HEK293 (cell line): Measurements from ENCODE around the gene ZNF513.

ENCODE experiments used
- BCL11B ChIP-seq: fragments of 450-650 bp; formaldehyde crosslinking; IDR thresholded peaks from 2 replicates; pipeline ENCODE4 v1.5.1; 2016; ENCODE audit warnings: low read depth, missing biosample characterization, missing genetic modification characterization
- ELK4 ChIP-seq: IDR thresholded peaks from 2 replicates; pipeline ENCODE4 v1.6.1; 2011; ENCODE audit warnings: mild to moderate bottlenecking, low read depth, low read length, borderline replicate concordance
- HOXC10 ChIP-seq: sonication (generic); formaldehyde crosslinking; IDR thresholded peaks from 2 replicates; pipeline ENCODE4 v1.8.1; 2023; ENCODE audit warnings: mild to moderate bottlenecking, missing genetic modification reagents
- IKZF3 ChIP-seq: fragments of 450-650 bp; IDR thresholded peaks from 2 replicates; pipeline ENCODE4 v1.5.0; 2018; ENCODE audit warnings: missing biosample characterization, mild to moderate bottlenecking, missing genetic modification characterization, moderate library complexity
- KLF7 ChIP-seq: fragments of 450-650 bp; formaldehyde crosslinking; IDR thresholded peaks from 2 replicates; pipeline ENCODE4 v1.5.1; 2016; ENCODE audit warnings: missing biosample characterization, missing genetic modification characterization, borderline replicate concordance
- PRDM1 ChIP-seq: fragments of 450-650 bp; formaldehyde crosslinking; IDR thresholded peaks from 2 replicates; pipeline ENCODE4; 2016; ENCODE audit warnings: missing biosample characterization, missing genetic modification characterization
- SP3 ChIP-seq: fragments of 450-650 bp; formaldehyde crosslinking; IDR thresholded peaks from 2 replicates; pipeline ENCODE4 v1.5.1; 2016; ENCODE audit warnings: missing biosample characterization, missing genetic modification characterization
- YY2 ChIP-seq: fragments of 450-650 bp; formaldehyde crosslinking; IDR thresholded peaks from 2 replicates; pipeline ENCODE4 v1.5.1; 2016; ENCODE audit warnings: missing biosample characterization, missing genetic modification characterization
- ZBTB17 ChIP-seq: fragments of 450-650 bp; formaldehyde crosslinking; IDR thresholded peaks from 2 replicates; pipeline ENCODE4 v1.5.1; 2016; ENCODE audit warnings: missing biosample characterization, missing genetic modification characterization
- ZEB2 ChIP-seq: fragments of 450-650 bp; formaldehyde crosslinking; IDR thresholded peaks from 2 replicates; pipeline ENCODE4 v1.5.1; 2016; ENCODE audit warnings: missing biosample characterization, missing genetic modification characterization
- ZNF10 ChIP-seq: fragments of 450-650 bp; formaldehyde crosslinking; IDR thresholded peaks from 2 replicates; pipeline ENCODE4 v1.5.1; 2017; ENCODE audit warnings: missing biosample characterization, missing genetic modification characterization
- ZNF112 ChIP-seq: fragments of 450-650 bp; formaldehyde crosslinking; IDR thresholded peaks from 2 replicates; pipeline ENCODE4 v1.5.0; 2017; ENCODE audit warnings: missing biosample characterization, missing genetic modification characterization
- ZNF221 ChIP-seq: fragments of 450-650 bp; formaldehyde crosslinking; IDR thresholded peaks from 2 replicates; pipeline ENCODE4 v1.5.1; 2017; ENCODE audit warnings: missing biosample characterization, missing genetic modification characterization, borderline replicate concordance
- ZNF280C ChIP-seq: fragments of 450-650 bp; formaldehyde crosslinking; IDR thresholded peaks from 2 replicates; pipeline ENCODE4 v1.5.1; 2016; ENCODE audit warnings: missing biosample characterization, missing genetic modification characterization
- ZNF292 ChIP-seq: fragments of 450-650 bp; formaldehyde crosslinking; IDR thresholded peaks from 2 replicates; pipeline ENCODE4 v1.5.1; 2016; ENCODE audit warnings: low read depth, missing biosample characterization, missing genetic modification characterization, borderline replicate concordance
- ZNF37A ChIP-seq: fragments of 450-650 bp; IDR thresholded peaks from 2 replicates; pipeline ENCODE4 v1.5.1; 2018; ENCODE audit warnings: missing biosample characterization, missing genetic modification characterization
- ZNF473 ChIP-seq: fragments of 450-650 bp; formaldehyde crosslinking; IDR thresholded peaks from 2 replicates; pipeline ENCODE4 v1.5.1; 2017; ENCODE audit warnings: missing biosample characterization, missing genetic modification characterization
- ZNF624 ChIP-seq: fragments of 450-650 bp; formaldehyde crosslinking; IDR thresholded peaks from 2 replicates; pipeline ENCODE4 v1.5.1; 2017; ENCODE audit warnings: missing biosample characterization, missing genetic modification characterization
- ZNF626 ChIP-seq: fragments of 450-650 bp; sonication (Bioruptor Pico); formaldehyde crosslinking; IDR thresholded peaks from 2 replicates; pipeline ENCODE4 v1.5.1; 2018; ENCODE audit warnings: missing biosample characterization, missing genetic modification characterization, inconsistent platforms
- ZNF629 ChIP-seq: fragments of 450-650 bp; formaldehyde crosslinking; IDR thresholded peaks from 2 replicates; pipeline ENCODE4 v1.5.1; 2017; ENCODE audit warnings: missing biosample characterization, missing genetic modification characterization
- ZNF677 ChIP-seq: fragments of 450-650 bp; IDR thresholded peaks from 2 replicates; pipeline ENCODE4 v1.5.0; 2018; ENCODE audit warnings: missing biosample characterization, mild to moderate bottlenecking, missing genetic modification characterization, moderate library complexity
- TF ChIP-seq, protein P1 (sequence below): fragments of 450-650 bp; formaldehyde crosslinking; IDR thresholded peaks from 2 replicates; pipeline ENCODE4 v1.5.1; 2017; ENCODE audit warnings: missing biosample characterization, mild to moderate bottlenecking, missing genetic modification characterization, moderate library complexity
- TF ChIP-seq, protein P2 (sequence below): fragments of 450-650 bp; formaldehyde crosslinking; IDR thresholded peaks from 2 replicates; pipeline ENCODE4 v1.5.1; 2016; ENCODE audit warnings: missing biosample characterization, missing genetic modification characterization, borderline replicate concordance
- TF ChIP-seq, protein P3 (sequence below): fragments of 450-650 bp; formaldehyde crosslinking; IDR thresholded peaks from 2 replicates; pipeline ENCODE4 v1.5.1; 2016; ENCODE audit warnings: missing biosample characterization, missing genetic modification characterization, borderline replicate concordance

The ZNF513 gene

DNA sequence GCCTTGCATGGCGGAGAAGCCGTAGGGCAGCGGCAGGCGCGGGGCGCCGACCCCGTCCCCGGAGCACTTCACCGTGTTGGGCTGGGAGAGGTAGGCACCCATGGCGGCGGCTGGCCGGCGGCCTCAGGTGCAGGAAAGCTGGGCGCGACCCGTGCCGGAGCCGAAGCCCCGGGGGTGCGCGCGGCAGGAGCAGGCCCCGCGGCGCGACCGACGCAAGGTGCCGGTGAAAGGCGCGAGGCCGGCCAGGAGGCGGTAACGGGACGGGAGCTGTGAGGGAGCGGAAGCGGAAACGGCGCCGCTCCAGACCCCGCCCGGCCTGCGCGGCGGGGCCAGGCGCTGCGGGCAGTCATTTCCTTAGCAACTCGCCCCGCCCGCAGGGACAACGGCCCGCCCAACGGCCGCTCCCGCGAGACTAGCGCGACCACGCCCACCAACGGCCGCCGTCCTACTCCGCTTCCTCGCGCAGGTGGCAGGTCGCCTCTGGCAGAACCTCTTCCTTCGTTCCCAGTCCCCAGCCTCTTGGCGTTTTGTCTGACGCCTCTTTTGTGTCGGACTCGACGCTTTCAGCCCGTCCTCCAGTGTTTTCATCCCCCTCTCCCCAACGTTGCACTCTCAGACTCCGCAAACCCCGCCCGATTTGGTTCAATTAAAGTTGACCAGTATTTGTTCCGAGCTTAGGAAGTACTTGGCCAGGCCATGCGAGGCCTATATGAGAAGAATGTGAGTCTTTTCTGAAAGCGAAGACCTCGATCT is 29.0 kb upstream of the ZNF513 start, which contains the start of gene PPM1G (continued):
- TF ChIP-seq, protein P1, sequence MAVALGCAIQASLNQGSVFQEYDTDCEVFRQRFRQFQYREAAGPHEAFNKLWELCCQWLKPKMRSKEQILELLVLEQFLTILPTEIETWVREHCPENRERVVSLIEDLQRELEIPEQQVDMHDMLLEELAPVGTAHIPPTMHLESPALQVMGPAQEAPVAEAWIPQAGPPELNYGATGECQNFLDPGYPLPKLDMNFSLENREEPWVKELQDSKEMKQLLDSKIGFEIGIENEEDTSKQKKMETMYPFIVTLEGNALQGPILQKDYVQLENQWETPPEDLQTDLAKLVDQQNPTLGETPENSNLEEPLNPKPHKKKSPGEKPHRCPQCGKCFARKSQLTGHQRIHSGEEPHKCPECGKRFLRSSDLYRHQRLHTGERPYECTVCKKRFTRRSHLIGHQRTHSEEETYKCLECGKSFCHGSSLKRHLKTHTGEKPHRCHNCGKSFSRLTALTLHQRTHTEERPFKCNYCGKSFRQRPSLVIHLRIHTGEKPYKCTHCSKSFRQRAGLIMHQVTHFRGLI (tag by site-specific recombination) = no peak
- TF ChIP-seq ZNF624 (tag by site-specific recombination) (no peak), ZNF221 (no peak), ZNF626 (tag by site-specific recombination) (no peak), HOXC10 (no peak), ZNF629 (peak; percentile 45), ZNF292 (tag by site-specific recombination) (no peak), YY2 (tag by site-specific recombination) (0 out of 2 replicates have a peak, but pooled peaks have one; percentile 60), ZNF112 (tag by site-specific recombination) (no peak), KLF7 (tag by site-specific recombination) (no peak), ZNF677 (tag by site-specific recombination) (no peak), SP3 (peak; percentile 95), IKZF3 (no peak), BCL11B (no peak), ZNF280C (no peak), ZNF473 (tag by site-specific recombination) (no peak), ZEB2 (tag by site-specific recombination) (no peak), ZNF10 (tag by site-specific recombination) (peak; percentile 30; the same call in 1 of the 2 replicates), ELK4 (no peak), ZBTB17 (tag by site-specific recombination) (peak; percentile 81), ZNF37A (tag by site-specific recombination) (no peak), PRDM1 (tag by site-specific recombination) (no peak)
- TF ChIP-seq, protein P2, sequence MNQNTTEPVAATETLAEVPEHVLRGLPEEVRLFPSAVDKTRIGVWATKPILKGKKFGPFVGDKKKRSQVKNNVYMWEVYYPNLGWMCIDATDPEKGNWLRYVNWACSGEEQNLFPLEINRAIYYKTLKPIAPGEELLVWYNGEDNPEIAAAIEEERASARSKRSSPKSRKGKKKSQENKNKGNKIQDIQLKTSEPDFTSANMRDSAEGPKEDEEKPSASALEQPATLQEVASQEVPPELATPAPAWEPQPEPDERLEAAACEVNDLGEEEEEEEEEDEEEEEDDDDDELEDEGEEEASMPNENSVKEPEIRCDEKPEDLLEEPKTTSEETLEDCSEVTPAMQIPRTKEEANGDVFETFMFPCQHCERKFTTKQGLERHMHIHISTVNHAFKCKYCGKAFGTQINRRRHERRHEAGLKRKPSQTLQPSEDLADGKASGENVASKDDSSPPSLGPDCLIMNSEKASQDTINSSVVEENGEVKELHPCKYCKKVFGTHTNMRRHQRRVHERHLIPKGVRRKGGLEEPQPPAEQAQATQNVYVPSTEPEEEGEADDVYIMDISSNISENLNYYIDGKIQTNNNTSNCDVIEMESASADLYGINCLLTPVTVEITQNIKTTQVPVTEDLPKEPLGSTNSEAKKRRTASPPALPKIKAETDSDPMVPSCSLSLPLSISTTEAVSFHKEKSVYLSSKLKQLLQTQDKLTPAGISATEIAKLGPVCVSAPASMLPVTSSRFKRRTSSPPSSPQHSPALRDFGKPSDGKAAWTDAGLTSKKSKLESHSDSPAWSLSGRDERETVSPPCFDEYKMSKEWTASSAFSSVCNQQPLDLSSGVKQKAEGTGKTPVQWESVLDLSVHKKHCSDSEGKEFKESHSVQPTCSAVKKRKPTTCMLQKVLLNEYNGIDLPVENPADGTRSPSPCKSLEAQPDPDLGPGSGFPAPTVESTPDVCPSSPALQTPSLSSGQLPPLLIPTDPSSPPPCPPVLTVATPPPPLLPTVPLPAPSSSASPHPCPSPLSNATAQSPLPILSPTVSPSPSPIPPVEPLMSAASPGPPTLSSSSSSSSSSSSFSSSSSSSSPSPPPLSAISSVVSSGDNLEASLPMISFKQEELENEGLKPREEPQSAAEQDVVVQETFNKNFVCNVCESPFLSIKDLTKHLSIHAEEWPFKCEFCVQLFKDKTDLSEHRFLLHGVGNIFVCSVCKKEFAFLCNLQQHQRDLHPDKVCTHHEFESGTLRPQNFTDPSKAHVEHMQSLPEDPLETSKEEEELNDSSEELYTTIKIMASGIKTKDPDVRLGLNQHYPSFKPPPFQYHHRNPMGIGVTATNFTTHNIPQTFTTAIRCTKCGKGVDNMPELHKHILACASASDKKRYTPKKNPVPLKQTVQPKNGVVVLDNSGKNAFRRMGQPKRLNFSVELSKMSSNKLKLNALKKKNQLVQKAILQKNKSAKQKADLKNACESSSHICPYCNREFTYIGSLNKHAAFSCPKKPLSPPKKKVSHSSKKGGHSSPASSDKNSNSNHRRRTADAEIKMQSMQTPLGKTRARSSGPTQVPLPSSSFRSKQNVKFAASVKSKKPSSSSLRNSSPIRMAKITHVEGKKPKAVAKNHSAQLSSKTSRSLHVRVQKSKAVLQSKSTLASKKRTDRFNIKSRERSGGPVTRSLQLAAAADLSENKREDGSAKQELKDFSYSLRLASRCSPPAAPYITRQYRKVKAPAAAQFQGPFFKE (tag by site-specific recombination) = no peak
- TF ChIP-seq, protein P3, sequence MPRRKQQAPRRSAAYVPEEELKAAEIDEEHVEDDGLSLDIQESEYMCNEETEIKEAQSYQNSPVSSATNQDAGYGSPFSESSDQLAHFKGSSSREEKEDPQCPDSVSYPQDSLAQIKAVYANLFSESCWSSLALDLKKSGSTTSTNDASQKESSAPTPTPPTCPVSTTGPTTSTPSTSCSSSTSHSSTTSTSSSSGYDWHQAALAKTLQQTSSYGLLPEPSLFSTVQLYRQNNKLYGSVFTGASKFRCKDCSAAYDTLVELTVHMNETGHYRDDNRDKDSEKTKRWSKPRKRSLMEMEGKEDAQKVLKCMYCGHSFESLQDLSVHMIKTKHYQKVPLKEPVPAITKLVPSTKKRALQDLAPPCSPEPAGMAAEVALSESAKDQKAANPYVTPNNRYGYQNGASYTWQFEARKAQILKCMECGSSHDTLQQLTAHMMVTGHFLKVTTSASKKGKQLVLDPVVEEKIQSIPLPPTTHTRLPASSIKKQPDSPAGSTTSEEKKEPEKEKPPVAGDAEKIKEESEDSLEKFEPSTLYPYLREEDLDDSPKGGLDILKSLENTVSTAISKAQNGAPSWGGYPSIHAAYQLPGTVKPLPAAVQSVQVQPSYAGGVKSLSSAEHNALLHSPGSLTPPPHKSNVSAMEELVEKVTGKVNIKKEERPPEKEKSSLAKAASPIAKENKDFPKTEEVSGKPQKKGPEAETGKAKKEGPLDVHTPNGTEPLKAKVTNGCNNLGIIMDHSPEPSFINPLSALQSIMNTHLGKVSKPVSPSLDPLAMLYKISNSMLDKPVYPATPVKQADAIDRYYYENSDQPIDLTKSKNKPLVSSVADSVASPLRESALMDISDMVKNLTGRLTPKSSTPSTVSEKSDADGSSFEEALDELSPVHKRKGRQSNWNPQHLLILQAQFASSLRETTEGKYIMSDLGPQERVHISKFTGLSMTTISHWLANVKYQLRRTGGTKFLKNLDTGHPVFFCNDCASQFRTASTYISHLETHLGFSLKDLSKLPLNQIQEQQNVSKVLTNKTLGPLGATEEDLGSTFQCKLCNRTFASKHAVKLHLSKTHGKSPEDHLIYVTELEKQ (tag by site-specific recombination) = no peak
